A549 treated with Hydrocortisone at 1 μM for 4 hours (cell line): ENCODE measurements around the gene C20orf173. TPM values are rescaled to one million over a fixed set of nuclear protein-coding genes. Genes with fewer than 3 reads are reported as not detected.

Experiments
- total RNA-seq: library from RNA; stranded (reverse); fragments of 200-300 nt; extraction: Qiagen RNA extraction; gene quantifications from 5 replicates; pipeline ENCODE4 v1.2.3, GENCODE V29; 2022

The C20orf173 gene, protein sequence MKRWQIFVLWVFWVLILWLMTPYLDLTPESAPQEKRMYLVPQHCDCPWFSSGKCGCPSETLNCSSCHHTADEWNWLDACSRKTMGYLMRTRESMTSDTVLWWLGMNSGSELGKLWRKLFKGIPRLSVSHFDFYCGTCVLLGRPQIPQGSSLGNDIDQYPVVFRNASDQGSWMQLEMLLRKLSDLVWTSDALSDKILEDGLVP
- not detected in 5 replicates for total RNA-seq

DNA sequence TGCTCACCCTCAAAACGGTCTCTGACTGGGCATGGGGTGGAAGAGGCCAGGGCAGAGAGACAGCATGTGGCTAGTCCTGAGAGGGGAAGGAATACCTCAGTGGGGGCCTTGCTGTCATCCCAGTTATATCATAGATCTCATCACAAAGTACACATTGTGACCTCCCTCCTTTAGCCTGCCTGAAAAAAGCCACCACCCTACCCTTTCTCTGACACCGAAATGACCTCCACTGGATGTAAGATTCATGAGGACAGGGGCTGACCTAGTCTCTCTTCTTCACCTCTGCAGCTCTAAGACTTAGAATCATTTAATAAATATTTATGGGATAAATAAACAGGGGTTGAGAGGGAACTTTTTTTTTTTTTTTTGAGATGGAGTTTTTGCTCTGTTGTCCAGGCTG is at the start of gene C20orf173:
TSS of gene C20orf173 (minus strand) at position 101 of the 400 bp plus-strand sequence. CDS start 279 bp downstream, outside the sequence.

DNA sequence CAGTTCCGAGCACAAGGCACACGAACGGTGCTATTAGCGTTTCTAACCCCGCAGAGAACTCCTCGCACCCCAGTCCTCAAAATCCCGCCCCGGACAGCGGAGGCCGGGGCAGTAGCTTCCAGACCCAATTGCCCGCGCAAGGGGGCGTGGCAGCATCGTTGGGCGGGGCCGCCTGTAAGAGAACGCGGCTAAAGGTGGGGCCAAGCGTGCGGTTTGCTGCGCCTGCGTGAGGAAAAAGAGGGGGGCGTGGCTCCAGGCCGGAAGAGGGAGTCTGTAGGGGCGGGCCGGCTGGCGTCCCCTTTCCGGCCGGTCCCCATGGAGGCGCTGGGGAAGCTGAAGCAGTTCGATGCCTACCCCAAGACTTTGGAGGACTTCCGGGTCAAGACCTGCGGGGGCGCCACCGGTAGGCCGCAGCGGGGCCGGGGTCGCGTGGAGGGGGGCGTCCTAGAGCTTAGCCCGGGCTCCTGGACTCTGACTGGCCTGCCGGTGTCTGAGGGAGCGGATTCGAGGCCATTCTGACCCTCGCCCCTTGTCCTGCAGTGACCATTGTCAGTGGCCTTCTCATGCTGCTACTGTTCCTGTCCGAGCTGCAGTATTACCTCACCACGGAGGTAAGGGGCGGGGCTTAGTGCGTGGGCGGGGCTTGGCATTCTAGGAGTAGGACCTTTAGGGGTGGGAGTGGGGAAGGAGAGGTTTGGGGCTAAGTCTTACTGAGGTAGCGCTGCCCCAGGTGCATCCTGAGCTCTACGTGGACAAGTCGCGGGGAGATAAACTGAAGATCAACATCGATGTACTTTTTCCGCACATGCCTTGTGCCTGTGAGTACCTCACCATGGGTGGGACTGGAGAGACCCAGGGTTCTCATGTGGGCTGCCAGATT is 12.6 kb upstream of the C20orf173 start, which contains the start of gene ERGIC3:
TSS of gene ERGIC3 (plus strand) at position 296 of the 880 bp plus-strand sequence. CDS start at position 316, 20 bp downstream.

Other genes starting within 250 kb of the C20orf173 start
- 382 to 457 TPM (median 425 TPM) in 5 replicates for gene EIF6, start 244.9 kb downstream of the C20orf173 start, total RNA-seq
- gene FAM83C, start 237.2 kb downstream of the C20orf173 start, total RNA-seq: 0.06 to 0.16 TPM (median 0.13 TPM) in 5 replicates
- 29.1 to 42.9 TPM (median 30.5 TPM) in 5 replicates for gene UQCC1, start 117.7 kb downstream of the C20orf173 start, total RNA-seq
- not detected in 5 replicates for gene GDF5, start 91.4 kb downstream of the C20orf173 start, total RNA-seq
- gene CEP250, start 74.1 kb downstream of the C20orf173 start, total RNA-seq: 23.0 to 30.0 TPM (median 26.8 TPM) in 5 replicates
- 216 to 243 TPM (median 236 TPM) in 5 replicates for gene ERGIC3, start 12.4 kb upstream of the C20orf173 start, total RNA-seq
- gene SPAG4, start 86.2 kb upstream of the C20orf173 start, total RNA-seq: 4.8 to 5.8 TPM (median 5.3 TPM) in 5 replicates
- 200 to 228 TPM (median 213 TPM) in 5 replicates for gene CPNE1, start 135.2 kb upstream of the C20orf173 start, total RNA-seq
- 69.9 to 98.1 TPM (median 84.4 TPM) in 5 replicates for gene RBM12, start 135.2 kb upstream of the C20orf173 start, total RNA-seq
- gene NFS1, start 169.7 kb upstream of the C20orf173 start, total RNA-seq: 36.9 to 43.5 TPM (median 38.8 TPM) in 5 replicates
- 292 to 433 TPM (median 370 TPM) in 5 replicates for gene ROMO1, start 169.8 kb upstream of the C20orf173 start, total RNA-seq
- gene RBM39, start 212.6 kb upstream of the C20orf173 start, total RNA-seq: 179 to 231 TPM (median 200 TPM) in 5 replicates
- 30.5 to 42.4 TPM (median 36.1 TPM) in 5 replicates for gene PHF20, start 242.4 kb upstream of the C20orf173 start, total RNA-seq